Measurements from ENCODE around the gene MAGI2.

Gene MAGI2

GRCh38 chr7:78052112-78052511 is 1401.4 kb downstream of the MAGI2 start:
- DNase-seq = no peak

- no peak for DNase-seq
These were observed 1405.7 kb downstream of the MAGI2 start for GRCh38 chr7:78047800-78048199.

GRCh38 chr7:78043159-78043558 is 1410.3 kb downstream of the MAGI2 start:
- no peak for DNase-seq

- DNase-seq = no peak
These were observed 1412.0 kb downstream of the MAGI2 start for GRCh38 chr7:78041423-78041822.

GRCh38 chr7:78039790-78040776 is 1413.4 kb downstream of the MAGI2 start:
- DNase-seq = peak; percentile 72

GRCh38 chr7:78038465-78039080 is 1414.9 kb downstream of the MAGI2 start:
- no peak for DNase-seq

GRCh38 chr7:78037603-78038002 is 1415.9 kb downstream of the MAGI2 start:
- no peak for DNase-seq

GRCh38 chr7:78033410-78033809 is 1420.1 kb downstream of the MAGI2 start:
- no peak for DNase-seq

GRCh38 chr7:78026492-78026891 is 1427.0 kb downstream of the MAGI2 start:
- DNase-seq = no peak

GRCh38 chr7:78024591-78024990 is 1428.9 kb downstream of the MAGI2 start:
- no peak for DNase-seq

- DNase-seq = no peak
These were observed 1430.3 kb downstream of the MAGI2 start for GRCh38 chr7:78023191-78023590.

- DNase-seq = no peak
These were observed 1431.3 kb downstream of the MAGI2 start for GRCh38 chr7:78022165-78022564.

GRCh38 chr7:78020874-78021249 is 1432.6 kb downstream of the MAGI2 start:
- no peak for DNase-seq

GRCh38 chr7:78020136-78020873 is 1433.2 kb downstream of the MAGI2 start:
- peak; percentile 46 for DNase-seq

GRCh38 chr7:78019447-78020135 is 1433.9 kb downstream of the MAGI2 start:
- DNase-seq = peak; percentile 65

GRCh38 chr7:78018641-78019446 is 1434.6 kb downstream of the MAGI2 start:
- DNase-seq = peak; percentile 16

- no peak for DNase-seq
These were observed 1435.8 kb downstream of the MAGI2 start for GRCh38 chr7:78017591-78018100.

- no peak for DNase-seq
These were observed 1437.8 kb downstream of the MAGI2 start for GRCh38 chr7:78015574-78016260.

GRCh38 chr7:78014401-78014800 is 1439.1 kb downstream of the MAGI2 start:
- DNase-seq = no peak

- no peak for DNase-seq
These were observed 1440.1 kb downstream of the MAGI2 start for GRCh38 chr7:78013386-78013785.

GRCh38 chr7:78011642-78012041 is 1441.8 kb downstream of the MAGI2 start:
- no peak for DNase-seq

Data from CD4-positive, alpha-beta T cell treated with Interleukin-17A for 4 hours (primary cell).